Measurements from ENCODE around the gene DNAJC4. TPM values are rescaled to one million over a fixed set of nuclear protein-coding genes. Genes with fewer than 3 reads are reported as not detected.

DNAJC4 gene
- total RNA-seq, 1 donor from 2014 or later: 3.9 TPM

DNA sequence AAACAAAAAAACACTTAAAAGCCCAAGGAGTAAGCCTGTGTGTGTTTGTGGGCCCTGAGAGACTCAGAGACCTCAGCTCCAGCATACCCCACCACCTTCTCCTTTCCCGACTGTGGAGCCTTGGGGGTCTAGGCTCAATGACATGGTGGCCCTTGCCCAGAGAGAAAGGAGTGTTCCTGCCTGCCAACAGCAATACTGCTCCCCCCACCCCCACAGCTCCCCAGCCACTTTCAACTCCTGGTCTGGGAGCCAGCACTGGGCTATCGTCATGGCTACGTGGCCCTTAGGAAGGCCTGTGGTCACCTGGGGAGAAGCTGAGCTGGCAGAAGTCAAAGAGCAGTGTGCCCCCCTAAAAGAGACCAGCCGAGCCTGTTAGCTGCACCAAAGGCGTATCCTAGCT, 13.8 kb downstream of the DNAJC4 start:
- peaks cover 6% of the 10 kb centered on the region for H3K27me3 ChIP-seq
- H3K4me1 ChIP-seq: peaks cover 19% of the 10 kb centered on the region
- DNase-seq (ENCODE audit: low spot score): no peak
- H3K27ac ChIP-seq: no peak overlapping the region
- peaks cover 41% of the 10 kb centered on the region for H3F3A ChIP-seq (ENCODE audit: low read depth)
- no peak overlapping the region for H2AFZ ChIP-seq (replicated peaks)
- peaks cover 25% of the 10 kb centered on the region for H3K79me2 ChIP-seq (ENCODE audit: low read depth)
- H3K36me3 ChIP-seq: no peaks in the 10 kb centered on the region
- H3K27me3 Mint-ChIP-seq (ENCODE audit: insufficient read depth, low read depth): peaks cover 12% of the 10 kb centered on the region
- no peak overlapping the region for H3K9ac ChIP-seq
- H3K9me3 ChIP-seq (ENCODE audit: low read depth): no peaks in the 10 kb centered on the region
- H3K4me1 Mint-ChIP-seq: peaks cover 39% of the 10 kb centered on the region
- no peak overlapping the region for H3K27ac Mint-ChIP-seq
- no peak overlapping the region for H3K4me2 ChIP-seq
- H3K9me3 Mint-ChIP-seq: no peaks in the 10 kb centered on the region
- peaks cover 22% of the 10 kb centered on the region for H4K20me1 ChIP-seq (ENCODE audit: low read depth)
- H3K36me3 Mint-ChIP-seq: peaks cover 2% of the 10 kb centered on the region
- H3K4me3 Mint-ChIP-seq: peak overlapping the region; percentile 89
- no peak overlapping the region for H3K4me3 ChIP-seq
- TF ChIP-seq EZH2 (IDR thresholded peaks at IDR 0.05) (no peak), EZH2phosphoT487 (IDR thresholded peaks at IDR 0.05) (no peak)
- TF ChIP-seq, protein P1, sequence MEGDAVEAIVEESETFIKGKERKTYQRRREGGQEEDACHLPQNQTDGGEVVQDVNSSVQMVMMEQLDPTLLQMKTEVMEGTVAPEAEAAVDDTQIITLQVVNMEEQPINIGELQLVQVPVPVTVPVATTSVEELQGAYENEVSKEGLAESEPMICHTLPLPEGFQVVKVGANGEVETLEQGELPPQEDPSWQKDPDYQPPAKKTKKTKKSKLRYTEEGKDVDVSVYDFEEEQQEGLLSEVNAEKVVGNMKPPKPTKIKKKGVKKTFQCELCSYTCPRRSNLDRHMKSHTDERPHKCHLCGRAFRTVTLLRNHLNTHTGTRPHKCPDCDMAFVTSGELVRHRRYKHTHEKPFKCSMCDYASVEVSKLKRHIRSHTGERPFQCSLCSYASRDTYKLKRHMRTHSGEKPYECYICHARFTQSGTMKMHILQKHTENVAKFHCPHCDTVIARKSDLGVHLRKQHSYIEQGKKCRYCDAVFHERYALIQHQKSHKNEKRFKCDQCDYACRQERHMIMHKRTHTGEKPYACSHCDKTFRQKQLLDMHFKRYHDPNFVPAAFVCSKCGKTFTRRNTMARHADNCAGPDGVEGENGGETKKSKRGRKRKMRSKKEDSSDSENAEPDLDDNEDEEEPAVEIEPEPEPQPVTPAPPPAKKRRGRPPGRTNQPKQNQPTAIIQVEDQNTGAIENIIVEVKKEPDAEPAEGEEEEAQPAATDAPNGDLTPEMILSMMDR (IDR thresholded peaks at IDR 0.05): no peak

DNA sequence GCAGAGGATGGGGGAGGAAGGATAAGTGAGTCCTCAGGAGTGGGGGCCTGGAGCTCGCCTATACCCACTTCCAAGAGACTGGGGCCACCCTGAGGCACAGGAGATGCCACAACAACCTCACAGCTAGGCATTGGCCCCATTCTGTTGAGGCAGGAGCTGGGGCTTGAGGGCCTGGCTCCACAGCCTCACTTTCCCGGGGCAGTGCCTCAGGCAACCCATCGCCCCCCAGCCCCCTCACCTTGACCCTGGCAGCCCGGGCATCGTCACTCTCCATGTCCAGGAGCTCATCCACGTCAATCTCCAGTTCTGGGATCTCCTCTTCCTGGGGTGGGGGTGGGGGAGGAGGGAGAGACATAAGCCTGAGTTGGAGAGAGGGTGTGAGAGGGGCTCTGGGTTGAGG, 14.6 kb downstream of the DNAJC4 start:
- H3K27me3 Mint-ChIP-seq (ENCODE audit: insufficient read depth, low read depth): peaks cover 9% of the 10 kb centered on the region
- H3K27me3 ChIP-seq: peaks cover 6% of the 10 kb centered on the region
- peak overlapping the region; percentile 65 for H3K4me3 ChIP-seq
- no peak overlapping the region for H3K27ac ChIP-seq
- DNase-seq (ENCODE audit: low spot score): no peak
- H3K4me2 ChIP-seq: peak overlapping the region; percentile 82
- peaks cover 27% of the 10 kb centered on the region for H3K4me1 ChIP-seq
- H3K36me3 ChIP-seq: no peaks in the 10 kb centered on the region
- peaks cover 44% of the 10 kb centered on the region for H3K4me1 Mint-ChIP-seq
- peaks cover 46% of the 10 kb centered on the region for H3F3A ChIP-seq (ENCODE audit: low read depth)
- H3K9me3 ChIP-seq (ENCODE audit: low read depth): no peaks in the 10 kb centered on the region
- no peak overlapping the region for H2AFZ ChIP-seq (replicated peaks)
- peak overlapping the region; percentile 89 for H3K4me3 Mint-ChIP-seq
- peaks cover 25% of the 10 kb centered on the region for H3K79me2 ChIP-seq (ENCODE audit: low read depth)
- no peak overlapping the region for H3K27ac Mint-ChIP-seq
- peaks cover 22% of the 10 kb centered on the region for H4K20me1 ChIP-seq (ENCODE audit: low read depth)
- no peak overlapping the region for H3K9ac ChIP-seq
- H3K9me3 Mint-ChIP-seq: no peaks in the 10 kb centered on the region
- H3K36me3 Mint-ChIP-seq: peaks cover 2% of the 10 kb centered on the region
- TF ChIP-seq EZH2 (IDR thresholded peaks at IDR 0.05) (no peak), EZH2phosphoT487 (IDR thresholded peaks at IDR 0.05) (no peak)
- TF ChIP-seq, protein P1 (IDR thresholded peaks at IDR 0.05): no peak

DNA sequence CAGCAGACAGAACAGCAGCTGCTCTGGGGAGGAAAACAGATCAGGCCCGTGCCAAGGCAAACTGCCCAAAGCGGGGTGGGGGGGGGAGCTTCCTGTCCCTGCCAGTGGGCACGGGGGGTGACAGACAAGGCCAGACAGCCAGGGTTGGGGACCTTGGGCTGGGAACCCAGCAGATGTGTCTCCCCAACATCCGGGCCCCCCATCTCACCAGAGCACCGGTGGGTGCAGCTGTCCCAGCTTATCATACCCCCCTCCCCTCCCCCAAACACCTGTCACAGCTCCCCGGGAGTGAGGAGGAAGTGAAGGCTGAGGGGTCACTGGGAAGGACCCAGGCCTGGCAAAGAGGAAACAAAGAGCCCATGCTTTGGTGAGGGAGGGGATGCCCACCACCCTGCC, 15.1 kb downstream of the DNAJC4 start:
- H3K36me3 ChIP-seq: no peaks in the 10 kb centered on the region
- H3K27ac Mint-ChIP-seq: no peak overlapping the region
- peak overlapping the region; percentile 82 for H3K4me2 ChIP-seq

More for the DNA sequence above, 15.1 kb downstream of the DNAJC4 start:
- no peak for DNase-seq (ENCODE audit: low spot score)
- peaks cover 25% of the 10 kb centered on the region for H3K79me2 ChIP-seq (ENCODE audit: low read depth)
- H4K20me1 ChIP-seq (ENCODE audit: low read depth): peaks cover 22% of the 10 kb centered on the region
- peaks cover 9% of the 10 kb centered on the region for H3K27me3 Mint-ChIP-seq (ENCODE audit: insufficient read depth, low read depth)
- no peaks in the 10 kb centered on the region for H3K9me3 ChIP-seq (ENCODE audit: low read depth)
- H3K27ac ChIP-seq: no peak overlapping the region
- H3F3A ChIP-seq (ENCODE audit: low read depth): peaks cover 46% of the 10 kb centered on the region
- peak overlapping the region; percentile 65 for H3K4me3 ChIP-seq
- H3K4me1 Mint-ChIP-seq: peaks cover 43% of the 10 kb centered on the region
- no peak overlapping the region for H2AFZ ChIP-seq (replicated peaks)
- H3K9ac ChIP-seq: no peak overlapping the region
- H3K4me3 Mint-ChIP-seq: peak overlapping the region; percentile 89
- peaks cover 6% of the 10 kb centered on the region for H3K27me3 ChIP-seq
- peaks cover 2% of the 10 kb centered on the region for H3K36me3 Mint-ChIP-seq
- H3K4me1 ChIP-seq: peaks cover 29% of the 10 kb centered on the region
- H3K9me3 Mint-ChIP-seq: no peaks in the 10 kb centered on the region
- TF ChIP-seq EZH2 (IDR thresholded peaks at IDR 0.05) (no peak), EZH2phosphoT487 (IDR thresholded peaks at IDR 0.05) (no peak)
- TF ChIP-seq, protein P1 (IDR thresholded peaks at IDR 0.05): no peak
